ENCODE results near the gene MEIS1. TPM values are rescaled to one million over a fixed set of nuclear protein-coding genes. Genes with fewer than 3 reads are reported as not detected.

Gene MEIS1
- polyA plus RNA-seq (2.2 to 4.4 TPM (median 3.1 TPM) in 3 replicates), polyA minus RNA-seq (6.7 to 17.9 TPM (median 7.1 TPM) in 3 replicates)
- 5.3 TPM for polyA plus RNA-seq (2011; ENCODE audit: low read depth)
- 1.3 and 2.3 TPM in 2 replicates for polyA plus RNA-seq (2011; cell fraction: cytosol; rRNA removed)
- 4.9 and 6.2 TPM in 2 replicates for polyA plus RNA-seq (2011; cell fraction: nucleus; rRNA removed)
- polyA plus RNA-seq (2012; ENCODE audit: low replicate concordance), result 2.4 and 2.8 TPM in 2 replicates
- polyA minus RNA-seq (2011; cell fraction: cytosol; rRNA and poly(A)+ RNA removed), result 8.6 TPM
- polyA minus RNA-seq (2011; cell fraction: nucleus; rRNA and poly(A)+ RNA removed), result 5.3 and 7.4 TPM in 2 replicates

GRCh38 chr2:66434679-66435548 is at the start of gene MEIS1:
MEIS1 (plus strand) TSS chr2:66435125; CDS start chr2:66435857, 732 bp downstream.
- H3K9me1 ChIP-seq (ENCODE audit: control insufficient read depth, extremely low read depth, insufficient read depth, low read length), result no peaks in the 10 kb centered on the region
- H3K4me2 ChIP-seq (ENCODE audit: control insufficient read depth, extremely low read depth, insufficient read depth, low read depth, low read length), result peak within 1 kb of the TSS; percentile 90
- peaks cover 10% of the 10 kb centered on the region for H3K4me1 ChIP-seq (ENCODE audit: control insufficient read depth, extremely low read depth, insufficient read depth, low read length)
- FAIRE-seq, result peak; percentile 75
- H3K9ac ChIP-seq (ENCODE audit: control insufficient read depth, extremely low read depth, insufficient read depth, low read length), result peak within 1 kb of the TSS; percentile 88
- H3K27ac ChIP-seq (ENCODE audit: control insufficient read depth, insufficient read depth, low read length), result peak within 1 kb of the TSS; percentile 56
- peak; percentile 65 for DNase-seq (ENCODE audit: low read depth, low spot score)
- H3K27me3 ChIP-seq (ENCODE audit: control insufficient read depth, extremely low read depth, insufficient read depth, low read length), result no peaks in the 10 kb centered on the region
- peak within 1 kb of the TSS; percentile 72 for H2AFZ ChIP-seq (ENCODE audit: control insufficient read depth, low read length)
- H3K4me3 ChIP-seq (ENCODE audit: control insufficient read depth in 2 of 3, extremely low read depth in 1 of 3, insufficient read depth in 2 of 3, low read depth in 1 of 3, low read length in 3 of 3), result peak within 1 kb of the TSS; percentile 67 to 99 (median 82)
- peaks cover 2% of the 10 kb centered on the region for H3K79me2 ChIP-seq (ENCODE audit: control insufficient read depth, insufficient read depth, low read length)
- dilution Hi-C loops (cut with MboI; ENCODE audit: extremely low pct_ligation_motif_present, low sequenced_read_pairs), result no loop called here
- H3K9me3 ChIP-seq (ENCODE audit: control insufficient read depth, low read depth, low read length), result no peaks in the 10 kb centered on the region
- H4K20me1 ChIP-seq (ENCODE audit: control insufficient read depth, extremely low read depth, insufficient read depth, low read length), result no peaks in the 10 kb centered on the region
- no peaks in the 10 kb centered on the region for H3K36me3 ChIP-seq (ENCODE audit: control insufficient read depth in 2 of 2, extremely low read depth in 1 of 2, insufficient read depth in 2 of 2, low read length in 2 of 2)
- no peak for TF ChIP-seq EZH2 (IDR thresholded peaks at IDR 0.05; ENCODE audit: low read length)
- no peak for TF ChIP-seq CTCF (optimal IDR thresholded peaks at IDR 0.05 in 1 of 3, IDR thresholded peaks at IDR 0.05 in 1 of 3, conservative IDR thresholded peaks at IDR 0.05 in 1 of 3; ENCODE audit: extremely low read depth in 1 of 3, insufficient read depth in 2 of 3, low read length in 3 of 3)

- Histone ChIP-seq H3K9me1 (ENCODE audit: control insufficient read depth, extremely low read depth, insufficient read depth, low read length) (no peaks in the 10 kb centered on the region), H3K4me3 (ENCODE audit: control insufficient read depth in 2 of 3, extremely low read depth in 1 of 3, insufficient read depth in 2 of 3, low read depth in 1 of 3, low read length in 3 of 3) (no peak overlapping the region), H3K27me3 (ENCODE audit: control insufficient read depth, extremely low read depth, insufficient read depth, low read length) (no peaks in the 10 kb centered on the region), H4K20me1 (ENCODE audit: control insufficient read depth, extremely low read depth, insufficient read depth, low read length) (no peaks in the 10 kb centered on the region), H2AFZ (ENCODE audit: control insufficient read depth, low read length) (no peak overlapping the region), H3K9me3 (ENCODE audit: control insufficient read depth, low read depth, low read length) (no peaks in the 10 kb centered on the region), H3K4me2 (ENCODE audit: control insufficient read depth, extremely low read depth, insufficient read depth, low read depth, low read length) (no peak overlapping the region), H3K27ac (ENCODE audit: control insufficient read depth, insufficient read depth, low read length) (no peak overlapping the region), H3K4me1 (ENCODE audit: control insufficient read depth, extremely low read depth, insufficient read depth, low read length) (peaks cover 12% of the 10 kb centered on the region), H3K79me2 (ENCODE audit: control insufficient read depth, insufficient read depth, low read length) (no peaks in the 10 kb centered on the region), H3K9ac (ENCODE audit: control insufficient read depth, extremely low read depth, insufficient read depth, low read length) (no peak overlapping the region), H3K36me3 (ENCODE audit: control insufficient read depth in 2 of 2, extremely low read depth in 1 of 2, insufficient read depth in 2 of 2, low read length in 2 of 2) (no peaks in the 10 kb centered on the region)
- DNase-seq (ENCODE audit: low read depth, low spot score) (no peak), FAIRE-seq (no peak)
- dilution Hi-C loops (cut with MboI; ENCODE audit: extremely low pct_ligation_motif_present, low sequenced_read_pairs), result no loop called here
- TF ChIP-seq CTCF (optimal IDR thresholded peaks at IDR 0.05 in 1 of 3, IDR thresholded peaks at IDR 0.05 in 1 of 3, conservative IDR thresholded peaks at IDR 0.05 in 1 of 3; ENCODE audit: extremely low read depth in 1 of 3, insufficient read depth in 2 of 3, low read length in 3 of 3) (no peak), EZH2 (IDR thresholded peaks at IDR 0.05; ENCODE audit: low read length) (no peak)
These were observed 47.7 kb upstream of the MEIS1 start for GRCh38 chr2:66387016-66387753.

All from keratinocyte (primary cell).